H1 (cell line): ENCODE results near the gene THTPA. TPM values are rescaled to one million over a fixed set of nuclear protein-coding genes. Genes with fewer than 3 reads are reported as not detected.

ENCODE experiments used
- CTCF ChIA-PET: fragments of 300-600 bp; sonication (Branson Sonifier 250); formaldehyde crosslinking; loops from one replicate; lab custom pipeline; 2021; ENCODE audit not compliant: partially characterized antibody; lab: Charles Lee
- POLR2A ChIA-PET: fragments of 300-600 bp; sonication (Branson Sonifier 250); formaldehyde crosslinking; loops from one replicate; lab custom pipeline; 2021; ENCODE audit warnings: inconsistent platforms; ENCODE audit not compliant: partially characterized antibody; lab: Charles Lee
- DNase-seq, 2 experiments: peaks; one replicate each; pipeline versions ENCODE4 v3.0.0 to v3.0.0-alpha.2; 2010 to 2022; ENCODE audit warnings: low spot score in 2 of 2, low read depth in 1 of 2, mixed read lengths in 1 of 2
- FAIRE-seq: peaks from 2 replicates; lab custom pipeline; 2011; peaks lifted over from hg19 to GRCh38; lab: Jason Lieb, UNC
- H2AFZ ChIP-seq: 2 replicates; pipeline ENCODE4 v1.8.1; 2012; ENCODE audit warnings: low read length, inconsistent platforms
- H2AK5ac ChIP-seq: 2 replicates; pipeline ENCODE4 v1.6.1; 2013; ENCODE audit warnings: low read depth, low read length
- H2BK120ac ChIP-seq: replicated peaks from 2 replicates; pipeline ENCODE3; 2013; ENCODE audit warnings: low read depth, low read length, inconsistent platforms
- H2BK12ac ChIP-seq: 2 replicates; pipeline ENCODE4 v1.6.1; 2013; ENCODE audit warnings: low read depth, low read length
- H2BK15ac ChIP-seq: 2 replicates; pipeline ENCODE4 v1.6.1; 2013; ENCODE audit warnings: low read length
- H2BK20ac ChIP-seq: 2 replicates; pipeline ENCODE4 v1.6.1; 2013; ENCODE audit warnings: low read length
- H2BK5ac ChIP-seq: 2 replicates; pipeline ENCODE4 v1.6.1; 2013; ENCODE audit warnings: low read depth, low read length
- H3K14ac ChIP-seq: 2 replicates; pipeline ENCODE4 v1.6.1; 2013; ENCODE audit warnings: inconsistent platforms; ENCODE audit not compliant: insufficient read length
- H3K18ac ChIP-seq: 2 replicates; pipeline ENCODE4 v1.6.1; 2013; ENCODE audit warnings: low read length; ENCODE audit errors: extremely low read depth
- H3K23ac ChIP-seq: 2 replicates; pipeline ENCODE4 v1.6.1; 2013; ENCODE audit warnings: inconsistent platforms; ENCODE audit not compliant: insufficient read length
- H3K23me2 ChIP-seq: 2 replicates; pipeline ENCODE4 v1.6.1; 2013; ENCODE audit warnings: low read depth, low read length
- H3K27ac ChIP-seq: 2 replicates; pipeline ENCODE4 v1.6.1; 2011; ENCODE audit warnings: low read depth, low read length, inconsistent platforms
- H3K27me3 ChIP-seq, 4 experiments: replicated peaks in 1 of 4; 1 replicate in 1 of 4; 2 replicates in 3 of 4; pipeline versions ENCODE4 v1.6.1 to v1.8.1; 2011 to 2013; ENCODE audit warnings: low read length in 3 of 4, mild to moderate bottlenecking in 3 of 4, inconsistent platforms in 2 of 4, mixed read lengths in 2 of 4, moderate library complexity in 1 of 4; ENCODE audit not compliant: control insufficient read depth in 3 of 4, insufficient read depth in 3 of 4; ENCODE audit errors: extremely low read depth in 1 of 4
- H3K36me3 ChIP-seq, 4 experiments: 2 replicates each; pipeline versions ENCODE4 v1.6.1 to v1.8.1; 2011 to 2013; ENCODE audit warnings: mild to moderate bottlenecking in 4 of 4, low read length in 3 of 4, moderate library complexity in 2 of 4, control low read depth in 1 of 4, inconsistent platforms in 1 of 4; ENCODE audit not compliant: insufficient read depth in 4 of 4, control insufficient read depth in 2 of 4
- H3K4ac ChIP-seq: replicated peaks from 2 replicates; pipeline ENCODE3; 2013; ENCODE audit warnings: low read length, low read depth, mixed read lengths, inconsistent platforms; ENCODE audit not compliant: insufficient read length
- H3K4me1 ChIP-seq, 4 experiments: replicated peaks in 1 of 4; 1 replicate in 1 of 4; 2 replicates in 3 of 4; pipeline versions ENCODE4 v1.6.1 to v1.8.1; 2011 to 2013; ENCODE audit warnings: low read length in 3 of 4, inconsistent platforms in 2 of 4, mixed read lengths in 1 of 4; ENCODE audit not compliant: insufficient read depth in 4 of 4, control insufficient read depth in 3 of 4
- H3K4me2 ChIP-seq, 2 experiments: 2 replicates each; pipeline versions ENCODE4 v1.6.1 to v1.8.1; 2011 to 2013; ENCODE audit warnings: low read depth in 2 of 2, low read length in 2 of 2, control low read depth in 1 of 2, inconsistent platforms in 1 of 2, mild to moderate bottlenecking in 1 of 2; ENCODE audit not compliant: insufficient read depth in 1 of 2
- H3K4me3 ChIP-seq, 4 experiments: fragments of 200-600, 300-600 bp in 1 of 4; sonication (generic), shearing (Covaris generic), sonication (Bioruptor Twin) in 1 of 4; 2 replicates each; pipeline versions ENCODE4 v1.5.1 to v1.8.1; 2011 to 2016; ENCODE audit warnings: low read length in 4 of 4, low read depth in 3 of 4, control low read depth in 2 of 4, inconsistent platforms in 2 of 4, mild to moderate bottlenecking in 2 of 4, mixed read lengths in 1 of 4, moderate library complexity in 1 of 4; ENCODE audit not compliant: insufficient read depth in 2 of 4; ENCODE audit errors: extremely low read depth in 1 of 4
- H3K56ac ChIP-seq: replicated peaks from 2 replicates; pipeline ENCODE3; 2013; ENCODE audit warnings: low read depth, mild to moderate bottlenecking, mixed read lengths, low read length, inconsistent platforms; ENCODE audit not compliant: insufficient read length
- H3K79me1 ChIP-seq: 2 replicates; pipeline ENCODE4 v1.6.1; 2013; ENCODE audit warnings: low read depth, low read length, control low read depth
- H3K79me2 ChIP-seq, 2 experiments: 2 replicates each; pipeline versions ENCODE4 v1.6.1 to v1.8.1; 2012 to 2013; ENCODE audit warnings: low read length in 2 of 2, mild to moderate bottlenecking in 2 of 2, inconsistent platforms in 1 of 2; ENCODE audit not compliant: insufficient read depth in 2 of 2, control insufficient read depth in 1 of 2
- H3K9ac ChIP-seq, 4 experiments: replicated peaks in 1 of 4; 1 replicate in 1 of 4; 2 replicates in 3 of 4; pipeline versions ENCODE4 v1.6.1 to v1.8.1; 2011 to 2013; ENCODE audit warnings: low read depth in 3 of 4, low read length in 3 of 4, control low read depth in 2 of 4, mild to moderate bottlenecking in 2 of 4, moderate library complexity in 2 of 4, inconsistent platforms in 1 of 4; ENCODE audit errors: extremely low read depth in 1 of 4
- H3K9me3 ChIP-seq, 2 experiments: 2 replicates each; pipeline versions ENCODE4 v1.6.1 to v1.8.1; 2012 to 2013; ENCODE audit warnings: mild to moderate bottlenecking in 2 of 2, moderate library complexity in 2 of 2, control low read depth in 1 of 2, inconsistent platforms in 1 of 2, low read depth in 1 of 2, low read length in 1 of 2, mixed read lengths in 1 of 2; ENCODE audit not compliant: insufficient read depth in 2 of 2
- H4K20me1 ChIP-seq, 2 experiments: replicated peaks in 1 of 2; 2 replicates each; pipeline versions ENCODE3 to v1.8.1; 2011 to 2013; ENCODE audit warnings: inconsistent platforms in 2 of 2, low read length in 2 of 2, mild to moderate bottlenecking in 1 of 2; ENCODE audit not compliant: insufficient read depth in 2 of 2, control insufficient read depth in 1 of 2
- H4K5ac ChIP-seq: 2 replicates; pipeline ENCODE4 v1.6.1; 2013; ENCODE audit warnings: low read length, low read depth, mixed read lengths, inconsistent platforms; ENCODE audit not compliant: insufficient read length
- H4K8ac ChIP-seq: 2 replicates; pipeline ENCODE4 v1.8.0; 2013; ENCODE audit warnings: mild to moderate bottlenecking, moderate library complexity, low read length, inconsistent platforms; ENCODE audit not compliant: insufficient read depth; ENCODE audit errors: extremely low read depth
- H4K91ac ChIP-seq: replicated peaks from 2 replicates; pipeline ENCODE3; 2013; ENCODE audit warnings: low read length, mixed read lengths, inconsistent platforms; ENCODE audit not compliant: insufficient read length
- ASH2L ChIP-seq: fragments of 200-600, 300-600 bp; sonication (generic); IDR thresholded peaks from one replicate; pipeline ENCODE4 v1.7.1; 2017; ENCODE audit warnings: low read length
- CEBPB ChIP-seq: IDR thresholded peaks from 2 replicates; pipeline ENCODE4 v1.6.1; 2012; ENCODE audit warnings: low read depth, low read length
- CREB1 ChIP-seq: IDR thresholded peaks from 2 replicates; pipeline ENCODE4 v1.6.1; 2012; ENCODE audit warnings: inconsistent platforms
- EP300 ChIP-seq, 2 experiments: IDR thresholded peaks; 1 replicate in 1 of 2; 2 replicates in 1 of 2; pipeline ENCODE4 v1.6.1; 2011 to 2012; ENCODE audit warnings: low read depth in 2 of 2, low read length in 2 of 2, mild to moderate bottlenecking in 2 of 2, borderline replicate concordance in 1 of 2, inconsistent platforms in 1 of 2, moderate library complexity in 1 of 2
- KDM1A ChIP-seq: fragments of 200-600, 300-600 bp; sonication (generic); IDR thresholded peaks from 2 replicates; pipeline ENCODE4 v1.7.1; 2016; ENCODE audit warnings: mild to moderate bottlenecking, low read length, borderline replicate concordance
- POLR2A ChIP-seq, 2 experiments: IDR thresholded peaks; 1 replicate in 1 of 2; 2 replicates in 1 of 2; pipeline ENCODE4 v1.6.1; 2011; ENCODE audit warnings: low read depth in 2 of 2, low read length in 2 of 2, mild to moderate bottlenecking in 2 of 2; ENCODE audit errors: control extremely low read depth in 1 of 2
- POLR2AphosphoS5 ChIP-seq: IDR thresholded peaks from 2 replicates; pipeline ENCODE4 v1.6.1; 2011; ENCODE audit warnings: low read depth, low read length
- SAP30 ChIP-seq: fragments of 300-600 bp; sonication (generic); IDR thresholded peaks from 2 replicates; pipeline ENCODE4 v1.7.1; 2012; ENCODE audit warnings: low read length, moderate library complexity, mild to moderate bottlenecking, inconsistent platforms; ENCODE audit not compliant: insufficient read depth, insufficient replicate concordance
- TAF1 ChIP-seq: IDR thresholded peaks from 2 replicates; pipeline ENCODE4 v1.6.1; 2011; ENCODE audit warnings: mild to moderate bottlenecking, low read depth, low read length
- TCF12 ChIP-seq: IDR thresholded peaks from 2 replicates; pipeline ENCODE4 v1.6.1; 2011; ENCODE audit warnings: low read depth, mild to moderate bottlenecking, low read length
- WGBS, 2 experiments: shearing (Covaris generic) in 1 of 2; methylation state at CpG; one replicate each; pipeline versions ENCODE4 v1.1.6 to v1.1.7; 2013 to 2015; ENCODE audit warnings: low lambda C conversion rate in 2 of 2, mixed read lengths in 2 of 2, inconsistent platforms in 1 of 2, low coverage in 1 of 2, missing lambda C conversion rate in 1 of 2; ENCODE audit not compliant: insufficient replicate concordance in 2 of 2, insufficient coverage in 1 of 2, insufficient read length in 1 of 2; ENCODE audit errors: extremely low coverage in 1 of 2, missing lambda C conversion rate in 1 of 2; 5-methylcytosine and 5-hydroxymethylcytosine counted together
- polyA plus RNA-seq, 7 experiments: library from polyadenylated mRNA; depleted of rRNA in 3 of 7; stranded (reverse) in 5 of 7; unstranded in 2 of 7; fragments of >200 nt in 5 of 7; fragments of 200-250 nt in 2 of 7; gene quantifications; 1 replicate in 5 of 7; 2 replicates in 1 of 7; 4 replicates in 1 of 7; pipeline versions ENCODE4 v1.2.1 to v1.2.3, GENCODE V29; 2011 to 2013; ENCODE audit warnings: missing spikeins in 2 of 7, mixed read lengths in 2 of 7
- total RNA-seq: library from RNA; stranded (reverse); fragmentation: NEBNext Ultra II Directional; extraction: Animal tissue kit (Norgen Biotek cat#: 25700); gene quantifications from 2 replicates; pipeline ENCODE4 v1.2.1, GENCODE V29; 2021

The THTPA gene
- total and polyA plus RNA-seq, 2 of the 8 experiments (the other 6 are each of a cell fraction or from before 2014, with no cell fraction given) = 16.6 to 19.0 TPM

DNA sequence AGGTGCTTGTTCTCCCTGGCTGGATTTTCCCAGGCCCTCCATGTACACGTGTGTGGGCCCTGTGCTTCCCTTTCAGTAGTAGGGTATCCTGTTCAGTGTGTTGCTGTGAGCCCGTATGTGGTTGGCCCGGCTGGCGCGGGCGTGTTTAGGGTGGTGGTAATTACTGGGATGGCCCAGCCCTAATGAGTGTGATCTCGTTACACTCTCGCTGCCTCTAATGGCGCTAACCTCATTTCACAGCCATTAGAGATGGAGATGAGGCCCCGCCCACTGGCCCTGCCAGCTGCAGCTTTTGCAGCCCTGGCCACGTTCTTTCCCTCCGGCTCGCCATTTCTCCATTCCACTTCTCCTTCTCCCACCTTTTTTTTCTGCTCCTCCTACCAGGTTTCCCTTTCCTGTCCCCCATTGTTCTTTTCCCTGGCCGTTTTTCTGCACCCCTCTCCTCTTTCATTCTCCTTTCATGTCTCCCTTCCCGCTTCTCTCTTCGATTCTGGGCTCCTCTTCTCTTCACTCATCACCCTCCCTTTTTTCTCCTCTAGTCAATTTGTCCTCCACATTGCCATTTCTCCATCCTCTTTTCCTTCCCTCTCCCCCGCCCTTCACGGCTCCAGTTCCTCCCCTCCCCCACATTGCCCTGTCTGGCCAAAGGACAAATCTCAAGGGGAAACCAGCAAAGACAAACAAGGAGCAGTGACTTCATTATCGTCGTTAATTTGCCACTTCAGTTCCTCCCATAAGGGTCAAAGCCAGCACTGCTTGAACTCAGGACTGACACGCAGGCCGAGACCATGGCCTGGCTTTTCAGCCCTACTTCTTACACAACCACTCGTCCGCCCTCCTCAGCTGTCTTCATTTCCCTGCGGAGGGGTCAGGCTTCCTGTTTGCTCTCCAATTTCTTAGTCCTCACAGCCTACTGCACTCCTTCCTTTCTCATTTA, 11.3 kb upstream of the THTPA start:
- peaks cover 37 to 57% (median 41%) of the 10 kb centered on the region in 4 experiments for H3K4me1 ChIP-seq
- H3K4me2 ChIP-seq = peak overlapping the region; percentile 70 to 97
- H3K23me2 ChIP-seq = peaks cover 8% of the 10 kb centered on the region; the same call in 1 of the 2 replicates
- peak; percentile 73 for FAIRE-seq
- WGBS, 2 experiments = 35% methylated on average over 25 of the region's 25 CpGs; no CpG with 5 or more reads in 1 of the 2 experiments
- peak overlapping the region; percentile 52 for H4K5ac ChIP-seq
- peak overlapping the region; percentile 97 for H2BK12ac ChIP-seq
- no peak overlapping the region for H3K23ac ChIP-seq
- ChIA-PET POLR2A (interaction anchor here (31.9 to 52.7 kb wide), 3 partner anchors 3 to 66 kb away, joined by 944 to 1523 read pairs (median 1523); partner anchors contain the start of genes AP1G2, NGDN, THTPA and ZFHX2), CTCF (interaction anchor here (34.2 to 70.5 kb wide), 3 partner anchors 8 to 68 kb away, joined by 1314 to 2092 read pairs (median 1314); partner anchors contain the start of genes AP1G2, NGDN, THTPA and ZFHX2)
- H3K18ac ChIP-seq = peak overlapping the region; percentile 96
- H2BK15ac ChIP-seq = peak overlapping the region; percentile 97; the same call in 1 of the 2 replicates
- peak overlapping the region; percentile 63 for H3K4ac ChIP-seq
- H4K8ac ChIP-seq = peak overlapping the region; percentile 17; the same call in 1 of the 2 replicates
- H2BK20ac ChIP-seq = peak overlapping the region; percentile 81
- H3K9ac ChIP-seq = peak overlapping the region in 3 of 4 experiments; percentile 33 to 70 (median 42); a peak in 5 of 7 replicates
- H3K79me1 ChIP-seq = peaks cover 19% of the 10 kb centered on the region
- peak overlapping the region; percentile 80 for H3K27ac ChIP-seq
- peak overlapping the region; percentile 96 for H4K91ac ChIP-seq
- DNase-seq = peak in 1 of 2 experiments; percentile 81
- peak overlapping the region in 2 of 4 experiments; percentile 15 to 44; a peak in 4 of 8 replicates for H3K4me3 ChIP-seq
- H3K79me2 ChIP-seq = peaks cover 5 to 65% of the 10 kb centered on the region in 2 experiments; a peak in 2 of 4 replicates
- peak overlapping the region; percentile 94 for H2BK120ac ChIP-seq
- H3K9me3 ChIP-seq = no peaks in the 10 kb centered on the region
- H2AFZ ChIP-seq = no peak overlapping the region
- peaks cover 0 to 16% (median 3%) of the 10 kb centered on the region in 4 experiments; a peak in 4 of 8 replicates for H3K36me3 ChIP-seq
- peak overlapping the region; percentile 97 for H2AK5ac ChIP-seq
- H3K27me3 ChIP-seq = no peaks in the 10 kb centered on the region
- peak overlapping the region; percentile 97 for H2BK5ac ChIP-seq
- H3K56ac ChIP-seq = peak overlapping the region; percentile 77
- H3K14ac ChIP-seq = no peak overlapping the region
- H4K20me1 ChIP-seq = no peaks in the 10 kb centered on the region
- TF ChIP-seq POLR2A (IDR thresholded peaks at IDR 0.05; ENCODE audit: control extremely low read depth in 1 of 2, low read depth in 2 of 2, low read length in 2 of 2) (peak in 1 of 2 experiments; percentile 66; a peak in 1 of 3 replicates), ASH2L (peak; percentile 77), EP300 (IDR thresholded peaks at IDR 0.05; ENCODE audit: borderline replicate concordance in 1 of 2, low read depth in 2 of 2, low read length in 2 of 2) (no peak), CEBPB (0 out of 2 replicates have a peak, but pooled peaks have one; percentile 28), SAP30 (no peak), TCF12 (0 out of 2 replicates have a peak, but pooled peaks have one; percentile 30), POLR2AphosphoS5 (peak; percentile 53; the same call in 1 of the 2 replicates), CREB1 (peak; percentile 31; the same call in 1 of the 2 replicates), KDM1A (0 out of 2 replicates have a peak, but pooled peaks have one; percentile 39), TAF1 (peak; percentile 58; the same call in 1 of the 2 replicates)
